Hepatocyte (in vitro differentiated cells): ENCODE results near the gene FAM111A.

ENCODE experiments used
- CTCF ChIP-seq: fragments of 200-600 bp; sonication (generic); IDR thresholded peaks from 2 replicates; pipeline ENCODE4 v1.5.1; 2016; ENCODE audit warnings: antibody characterized with exemption, mild to moderate bottlenecking; ENCODE audit not compliant: poor library complexity
- EZH2 ChIP-seq: fragments of 200-600 bp; sonication (generic); IDR thresholded peaks from 2 replicates; pipeline ENCODE4 v1.6.1; 2016; ENCODE audit warnings: antibody characterized with exemption, mild to moderate bottlenecking, borderline replicate concordance

- no peak for TF ChIP-seq CTCF
- no peak for TF ChIP-seq EZH2
Measured at GRCh38 chr11:59176330-59176729, 33.7 kb downstream of the FAM111A start.
